Activated T-cell treated with anti-CD3 and anti-CD28 coated beads, Interleukin-2, amount 50 U/mL, for 24 hours (primary cell): ENCODE data around the gene CD55.
"Not testable (repeated sequence)": the region's sequence is repeated elsewhere in the genome, so short reads cannot be mapped to it uniquely, and the experiment has no call there.

Experiments used
- DNase-seq: peaks from one replicate; pipeline ENCODE4 v3.0.0-alpha.2; 2020
- H3K27ac Mint-ChIP-seq: 2 replicates; pipeline ENCODE4 v1.8.0; 2020; ENCODE audit warnings: mild to moderate bottlenecking, mixed read lengths
- H3K27me3 Mint-ChIP-seq: 2 replicates; pipeline ENCODE4 v1.8.0; 2020; ENCODE audit warnings: mixed read lengths
- H3K36me3 Mint-ChIP-seq: 2 replicates; pipeline ENCODE4 v1.8.0; 2020; ENCODE audit warnings: low read depth, mixed read lengths
- H3K4me1 Mint-ChIP-seq: 2 replicates; pipeline ENCODE4 v1.8.0; 2020; ENCODE audit warnings: low read depth, mixed read lengths
- H3K4me3 Mint-ChIP-seq: 2 replicates; pipeline ENCODE4 v1.8.0; 2020; ENCODE audit warnings: mild to moderate bottlenecking, moderate library complexity, mixed read lengths
- H3K9me3 Mint-ChIP-seq: 2 replicates; pipeline ENCODE4 v1.8.0; 2020; ENCODE audit warnings: mixed read lengths

The CD55 gene

DNA sequence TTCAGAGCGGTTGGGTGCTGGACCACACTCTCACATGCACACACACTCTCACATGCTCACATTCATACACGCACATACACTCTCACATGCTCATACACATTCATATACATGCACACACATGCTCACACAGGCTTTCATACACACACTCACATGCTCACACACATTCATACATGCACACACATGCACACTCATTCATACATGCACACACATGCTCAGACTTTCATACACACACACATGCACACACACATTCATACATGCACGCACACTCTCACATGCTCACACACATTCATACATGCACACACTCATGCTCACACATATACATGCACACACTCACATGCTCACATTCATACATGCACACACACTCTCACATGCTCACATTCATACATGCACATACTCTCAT lies 6.0 kb upstream of the CD55 start:
- no peak for DNase-seq
- no peaks in the 10 kb centered on the region for H3K27me3 Mint-ChIP-seq
- H3K36me3 Mint-ChIP-seq = no peaks in the 10 kb centered on the region
- H3K4me1 Mint-ChIP-seq = peaks cover 9% of the 10 kb centered on the region
- H3K27ac Mint-ChIP-seq = no peak overlapping the region
- H3K9me3 Mint-ChIP-seq = no peaks in the 10 kb centered on the region
- no peak overlapping the region for H3K4me3 Mint-ChIP-seq

DNA sequence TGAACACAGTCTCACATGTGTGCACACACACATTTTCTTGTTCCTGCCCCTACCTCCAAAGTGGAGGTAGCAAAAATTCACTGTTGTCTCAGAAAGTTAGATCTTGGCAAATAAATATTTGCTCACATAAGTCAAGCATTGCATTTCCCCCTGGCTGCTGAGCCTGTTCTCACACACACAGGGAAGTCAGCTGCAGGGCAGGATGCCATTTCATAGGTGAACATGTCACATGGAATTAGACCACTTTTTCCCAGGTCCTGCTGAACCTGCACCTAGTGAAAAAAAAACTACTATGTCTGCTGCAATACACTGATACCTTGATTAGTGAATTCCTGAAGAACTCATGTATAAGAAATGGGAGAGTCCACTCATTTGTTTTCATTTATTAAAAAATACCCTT lies 5.3 kb upstream of the CD55 start:
- Mint-ChIP-seq H3K4me3 (no peak overlapping the region), H3K27ac (no peak overlapping the region), H3K27me3 (no peaks in the 10 kb centered on the region), H3K4me1 (peaks cover 15% of the 10 kb centered on the region), H3K36me3 (peaks cover 2% of the 10 kb centered on the region), H3K9me3 (no peaks in the 10 kb centered on the region)
- no peak for DNase-seq

DNA sequence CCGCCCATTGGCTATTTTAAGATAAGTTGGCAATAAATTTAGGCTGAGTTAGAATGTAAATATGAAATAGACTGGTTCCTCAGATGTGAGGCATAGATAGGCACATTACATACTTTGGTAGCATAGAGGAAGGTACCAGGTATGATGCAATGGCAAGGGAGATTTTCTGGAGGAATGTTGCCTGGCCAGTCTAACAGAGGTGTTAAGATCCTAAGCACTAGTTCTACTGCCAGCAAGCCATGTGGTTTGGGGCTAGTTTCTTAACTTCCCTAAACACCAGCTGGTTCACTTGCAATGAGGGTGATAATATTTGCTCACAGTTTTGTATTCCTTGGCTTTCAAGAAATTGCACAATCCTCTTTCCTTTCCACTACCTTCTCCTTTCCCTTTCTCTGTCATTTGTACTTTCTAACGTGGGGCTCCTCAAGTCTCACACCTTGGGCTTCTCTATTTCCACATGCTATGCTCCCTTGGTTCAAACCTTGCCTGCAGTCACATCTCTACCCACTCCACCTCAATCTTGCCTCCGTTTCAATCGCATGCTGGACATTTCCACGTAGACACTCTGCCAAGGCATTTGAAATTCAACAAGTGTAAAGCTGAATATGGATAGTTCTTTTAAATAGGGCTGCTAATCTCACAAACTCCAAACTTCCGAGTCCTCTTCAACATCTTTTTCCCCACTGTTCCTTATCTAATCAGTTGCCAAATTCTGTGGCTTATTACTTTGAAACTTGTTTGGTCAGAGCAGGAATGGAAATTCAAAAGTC lies 4.7 kb upstream of the CD55 start:
- Mint-ChIP-seq H3K27me3 (no peaks in the 10 kb centered on the region), H3K27ac (no peak overlapping the region), H3K4me3 (no peak overlapping the region)

GRCh38 chr1:207317561-207317960 lies 3.9 kb upstream of the CD55 start:
- Mint-ChIP-seq H3K27me3 (no peaks in the 10 kb centered on the region), H3K4me3 (no peak overlapping the region), H3K4me1 (peaks cover 15% of the 10 kb centered on the region), H3K36me3 (peaks cover 12% of the 10 kb centered on the region), H3K9me3 (no peaks in the 10 kb centered on the region), H3K27ac (no peak overlapping the region)
- no peak for DNase-seq

More for the DNA sequence above, 4.7 kb upstream of the CD55 start:
- DNase-seq = no peak
- Mint-ChIP-seq H3K4me1 (peaks cover 15% of the 10 kb centered on the region), H3K36me3 (peaks cover 4% of the 10 kb centered on the region), H3K9me3 (no peaks in the 10 kb centered on the region)

DNA sequence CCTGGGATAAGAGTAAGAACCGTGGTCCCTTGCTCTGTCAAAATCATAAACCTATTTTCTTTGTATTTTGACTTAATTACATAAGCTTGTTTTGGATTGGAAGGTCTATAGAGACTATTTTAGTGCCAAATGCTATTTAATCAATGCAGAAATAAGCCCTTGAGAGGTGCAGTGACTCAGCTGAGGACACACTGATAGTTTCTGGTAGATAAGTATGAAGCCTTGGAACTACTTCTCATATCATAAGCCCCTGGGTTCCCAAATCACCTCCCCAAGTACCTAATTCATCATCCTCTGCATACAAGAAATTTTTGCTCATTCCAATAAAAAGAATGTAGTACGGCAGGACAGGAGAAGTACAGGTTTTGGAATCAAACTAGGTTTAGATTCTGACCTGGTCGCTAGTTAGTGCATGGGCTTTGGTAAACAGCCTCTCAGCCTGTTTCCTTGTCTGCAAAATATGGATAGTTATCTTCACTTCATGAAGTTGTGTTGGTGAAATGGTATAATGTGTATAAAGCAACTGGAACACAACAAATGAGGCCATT lies 3.3 kb upstream of the CD55 start:
- peaks cover 15% of the 10 kb centered on the region for H3K4me1 Mint-ChIP-seq

GRCh38 chr1:207319199-207319598 lies 2.3 kb upstream of the CD55 start:
- Mint-ChIP-seq H3K9me3 (no peaks in the 10 kb centered on the region), H3K4me3 (no peak overlapping the region), H3K36me3 (peaks cover 25% of the 10 kb centered on the region), H3K4me1 (peaks cover 24% of the 10 kb centered on the region), H3K27me3 (no peaks in the 10 kb centered on the region), H3K27ac (no peak overlapping the region)
- no peak for DNase-seq

More for the DNA sequence above, 3.3 kb upstream of the CD55 start:
- Mint-ChIP-seq H3K27ac (no peak overlapping the region), H3K9me3 (no peaks in the 10 kb centered on the region), H3K4me3 (no peak overlapping the region), H3K27me3 (no peaks in the 10 kb centered on the region), H3K36me3 (peaks cover 15% of the 10 kb centered on the region)
- no peak for DNase-seq

DNA sequence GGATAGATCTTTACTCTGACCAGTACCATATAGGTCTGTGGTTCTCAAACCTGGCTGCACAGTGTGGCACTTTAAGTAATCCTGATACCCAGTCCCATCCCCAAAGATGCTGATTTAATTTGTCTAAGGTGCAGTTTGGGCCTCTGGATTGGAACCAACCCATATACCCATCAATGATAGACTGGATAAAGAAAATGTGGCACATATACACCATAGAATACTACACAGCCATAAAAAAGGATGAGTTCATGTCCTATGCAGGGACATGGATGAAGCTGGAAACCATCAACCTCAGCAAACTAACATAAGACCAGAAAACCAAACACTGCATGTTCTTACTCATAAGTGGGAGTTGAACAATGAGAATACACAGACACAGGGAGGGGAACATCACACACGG lies 1.4 kb upstream of the CD55 start:
- Mint-ChIP-seq H3K4me3 (peak overlapping the region; percentile 52), H3K36me3 (peaks cover 34% of the 10 kb centered on the region), H3K27ac (peak overlapping the region; percentile 79), H3K4me1 (peaks cover 28% of the 10 kb centered on the region)
- H3K9me3 Mint-ChIP-seq, H3K27me3 Mint-ChIP-seq, DNase-seq: not testable (repeated sequence)

GRCh38 chr1:207321790-207322645 lies 540 bp downstream of the CD55 start:
- DNase-seq = no peak
- H3K27me3 Mint-ChIP-seq = no peaks in the 10 kb centered on the region
- H3K4me3 Mint-ChIP-seq = peak overlapping the region; percentile 97

GRCh38 chr1:207323425-207324225 lies 2.1 kb downstream of the CD55 start:
- Mint-ChIP-seq H3K36me3 (peaks cover 70% of the 10 kb centered on the region), H3K4me3 (peak overlapping the region; percentile 74), H3K27ac (peak overlapping the region; percentile 72), H3K27me3 (no peaks in the 10 kb centered on the region), H3K4me1 (peaks cover 49% of the 10 kb centered on the region), H3K9me3 (no peaks in the 10 kb centered on the region)
- DNase-seq = no peak

More at GRCh38 chr1:207321790-207322645, 540 bp downstream of the CD55 start:
- H3K27ac Mint-ChIP-seq = peak overlapping the region; percentile 98
- peaks cover 54% of the 10 kb centered on the region for H3K36me3 Mint-ChIP-seq
- no peaks in the 10 kb centered on the region for H3K9me3 Mint-ChIP-seq
- peaks cover 38% of the 10 kb centered on the region for H3K4me1 Mint-ChIP-seq

- H3K4me3 Mint-ChIP-seq = no peak overlapping the region
- H3K36me3 Mint-ChIP-seq = peaks cover 96% of the 10 kb centered on the region
- no peak for DNase-seq
- H3K4me1 Mint-ChIP-seq = peaks cover 61% of the 10 kb centered on the region
- no peaks in the 10 kb centered on the region for H3K27me3 Mint-ChIP-seq
- peaks cover 1% of the 10 kb centered on the region for H3K9me3 Mint-ChIP-seq
- peak overlapping the region; percentile 38 for H3K27ac Mint-ChIP-seq
These were observed 6.5 kb downstream of the CD55 start for GRCh38 chr1:207328004-207328403.

DNA sequence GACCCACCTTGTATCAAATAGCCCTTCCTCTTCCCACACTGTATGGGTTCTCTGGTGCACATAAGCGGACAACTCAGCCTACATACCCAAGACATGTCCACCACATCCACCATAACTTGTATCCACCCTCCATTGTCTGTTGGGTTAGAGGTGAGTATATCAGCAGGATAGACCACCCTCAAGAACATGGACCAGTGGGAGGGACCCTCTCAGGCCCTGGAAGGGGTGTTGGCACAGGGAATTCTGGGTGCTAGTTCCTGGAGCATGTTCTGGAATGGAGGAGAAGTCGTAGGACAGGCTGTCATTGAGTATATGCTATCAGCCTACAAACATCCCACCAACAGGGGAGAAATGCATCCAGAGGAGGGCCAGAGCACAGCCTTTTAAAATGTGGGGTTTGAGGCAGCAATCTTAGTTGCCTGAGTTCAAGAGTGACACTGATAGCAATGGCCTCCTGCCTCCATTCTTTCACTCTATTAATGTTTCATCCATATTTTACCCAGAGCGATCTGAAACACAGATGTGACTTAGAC lies 7.5 kb downstream of the CD55 start:
- H3K27ac Mint-ChIP-seq = no peak overlapping the region
- H3K27me3 Mint-ChIP-seq = no peaks in the 10 kb centered on the region
- H3K4me3 Mint-ChIP-seq = no peak overlapping the region
- H3K36me3 Mint-ChIP-seq = peaks cover 97% of the 10 kb centered on the region
- H3K4me1 Mint-ChIP-seq = peaks cover 63% of the 10 kb centered on the region
- peaks cover 11% of the 10 kb centered on the region for H3K9me3 Mint-ChIP-seq
- DNase-seq = no peak

GRCh38 chr1:207329469-207329868 lies 8.0 kb downstream of the CD55 start:
- no peaks in the 10 kb centered on the region for H3K27me3 Mint-ChIP-seq
- peaks cover 64% of the 10 kb centered on the region for H3K4me1 Mint-ChIP-seq
- H3K4me3 Mint-ChIP-seq = no peak overlapping the region
- H3K36me3 Mint-ChIP-seq = peaks cover 97% of the 10 kb centered on the region
- no peak for DNase-seq
- H3K9me3 Mint-ChIP-seq = peaks cover 16% of the 10 kb centered on the region
- peak overlapping the region; percentile 4 for H3K27ac Mint-ChIP-seq

GRCh38 chr1:207330011-207330710 lies 8.7 kb downstream of the CD55 start:
- peaks cover 68% of the 10 kb centered on the region for H3K4me1 Mint-ChIP-seq
- H3K36me3 Mint-ChIP-seq = peaks cover 97% of the 10 kb centered on the region

More at GRCh38 chr1:207330011-207330710, 8.7 kb downstream of the CD55 start:
- Mint-ChIP-seq H3K9me3 (peaks cover 21% of the 10 kb centered on the region), H3K4me3 (no peak overlapping the region), H3K27me3 (no peaks in the 10 kb centered on the region), H3K27ac (peak overlapping the region; percentile 4)
- no peak for DNase-seq
